Skeletal muscle satellite cell (primary cell): ENCODE results near the gene TP73.

ENCODE experiments used
- H3K27me3 ChIP-seq: 2 replicates; pipeline ENCODE4 v1.7.0; 2013; ENCODE audit warnings: low read length; ENCODE audit not compliant: control insufficient read depth, insufficient read depth
- H3K36me3 ChIP-seq: 2 replicates; pipeline ENCODE4 v1.7.0; 2013; ENCODE audit warnings: mild to moderate bottlenecking, control low read depth, low read length; ENCODE audit not compliant: insufficient read depth
- H3K4me1 ChIP-seq: 2 replicates; pipeline ENCODE4 v1.7.0; 2013; ENCODE audit warnings: low read length; ENCODE audit not compliant: control insufficient read depth, insufficient read depth
- H3K4me2 ChIP-seq: 2 replicates; pipeline ENCODE4 v1.7.0; 2013; ENCODE audit warnings: mild to moderate bottlenecking, low read length
- H3K4me3 ChIP-seq: 2 replicates; pipeline ENCODE4 v1.7.0; 2013; ENCODE audit warnings: low read length
- H3K9ac ChIP-seq: 2 replicates; pipeline ENCODE4 v1.7.0; 2013; ENCODE audit warnings: mild to moderate bottlenecking, low read depth, low read length, moderate library complexity
- H3K9me3 ChIP-seq: replicated peaks from 2 replicates; pipeline ENCODE4 v1.7.0; 2013; ENCODE audit warnings: mild to moderate bottlenecking, control low read depth, low read length

Gene TP73

DNA sequence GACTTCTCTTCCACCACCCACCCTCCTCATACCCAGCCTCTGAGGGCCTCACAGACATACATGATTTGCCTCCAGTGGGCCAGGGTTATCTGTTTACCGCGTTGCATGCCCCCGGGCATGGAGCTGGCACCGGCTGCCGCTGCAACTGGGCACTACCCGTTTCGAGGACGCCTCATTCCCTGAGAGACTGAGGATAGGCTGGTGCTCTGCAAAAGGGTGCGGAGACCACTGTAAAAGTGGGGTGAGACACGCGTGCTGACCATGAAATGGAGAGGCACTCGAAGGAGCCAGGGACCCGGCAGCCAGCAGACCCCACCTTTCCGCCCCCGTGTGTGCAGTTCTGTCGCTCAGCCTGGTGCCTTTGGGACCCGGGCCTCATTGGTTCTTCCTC is 20.6 kb downstream of the TP73 start:
- Histone ChIP-seq H3K9ac (no peak overlapping the region), H3K9me3 (no peaks in the 10 kb centered on the region), H3K4me3 (no peak overlapping the region), H3K4me1 (peaks cover 28% of the 10 kb centered on the region), H3K27me3 (peaks cover 17% of the 10 kb centered on the region), H3K4me2 (no peak overlapping the region), H3K36me3 (no peaks in the 10 kb centered on the region)

DNA sequence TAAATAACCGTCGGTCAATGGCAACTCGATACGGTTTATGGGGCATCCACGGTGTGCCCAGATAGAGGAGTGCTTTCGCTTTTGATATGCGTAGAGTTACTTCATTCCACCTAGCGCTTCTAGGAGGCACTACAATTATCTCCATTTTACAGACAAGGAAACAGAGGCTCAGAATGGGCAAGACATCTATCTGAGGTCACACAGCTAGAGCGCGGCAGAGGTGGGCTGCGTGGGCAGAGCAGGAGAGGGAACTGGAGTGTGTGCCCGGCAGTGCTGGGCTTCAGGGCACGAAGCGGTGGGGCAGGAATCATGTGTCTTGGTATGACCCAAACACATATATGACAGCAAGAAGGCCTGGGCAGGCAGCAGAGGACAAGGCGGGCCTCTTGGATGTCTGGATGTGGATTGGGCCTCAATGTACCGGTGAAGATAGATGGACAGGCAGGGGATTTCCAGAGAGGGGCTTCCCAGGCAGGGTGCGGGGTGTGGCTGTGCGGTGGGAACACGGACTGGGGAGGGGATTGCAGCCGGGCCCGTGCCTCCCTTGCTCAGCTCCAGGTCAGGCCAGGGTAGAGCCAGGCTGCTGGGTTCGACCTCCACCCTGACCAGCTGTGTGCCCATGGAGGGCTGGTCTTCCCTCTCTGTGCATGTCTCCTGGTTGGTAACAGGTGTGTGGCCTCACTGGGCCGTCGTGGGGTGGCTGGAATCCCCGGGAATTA is 21.2 kb downstream of the TP73 start:
- H3K36me3 ChIP-seq, result no peaks in the 10 kb centered on the region
- H3K27me3 ChIP-seq, result peaks cover 17% of the 10 kb centered on the region
- H3K4me1 ChIP-seq, result peaks cover 26% of the 10 kb centered on the region
- no peak overlapping the region for H3K4me3 ChIP-seq
- H3K9ac ChIP-seq, result no peak overlapping the region
- no peaks in the 10 kb centered on the region for H3K9me3 ChIP-seq
- H3K4me2 ChIP-seq, result no peak overlapping the region

DNA sequence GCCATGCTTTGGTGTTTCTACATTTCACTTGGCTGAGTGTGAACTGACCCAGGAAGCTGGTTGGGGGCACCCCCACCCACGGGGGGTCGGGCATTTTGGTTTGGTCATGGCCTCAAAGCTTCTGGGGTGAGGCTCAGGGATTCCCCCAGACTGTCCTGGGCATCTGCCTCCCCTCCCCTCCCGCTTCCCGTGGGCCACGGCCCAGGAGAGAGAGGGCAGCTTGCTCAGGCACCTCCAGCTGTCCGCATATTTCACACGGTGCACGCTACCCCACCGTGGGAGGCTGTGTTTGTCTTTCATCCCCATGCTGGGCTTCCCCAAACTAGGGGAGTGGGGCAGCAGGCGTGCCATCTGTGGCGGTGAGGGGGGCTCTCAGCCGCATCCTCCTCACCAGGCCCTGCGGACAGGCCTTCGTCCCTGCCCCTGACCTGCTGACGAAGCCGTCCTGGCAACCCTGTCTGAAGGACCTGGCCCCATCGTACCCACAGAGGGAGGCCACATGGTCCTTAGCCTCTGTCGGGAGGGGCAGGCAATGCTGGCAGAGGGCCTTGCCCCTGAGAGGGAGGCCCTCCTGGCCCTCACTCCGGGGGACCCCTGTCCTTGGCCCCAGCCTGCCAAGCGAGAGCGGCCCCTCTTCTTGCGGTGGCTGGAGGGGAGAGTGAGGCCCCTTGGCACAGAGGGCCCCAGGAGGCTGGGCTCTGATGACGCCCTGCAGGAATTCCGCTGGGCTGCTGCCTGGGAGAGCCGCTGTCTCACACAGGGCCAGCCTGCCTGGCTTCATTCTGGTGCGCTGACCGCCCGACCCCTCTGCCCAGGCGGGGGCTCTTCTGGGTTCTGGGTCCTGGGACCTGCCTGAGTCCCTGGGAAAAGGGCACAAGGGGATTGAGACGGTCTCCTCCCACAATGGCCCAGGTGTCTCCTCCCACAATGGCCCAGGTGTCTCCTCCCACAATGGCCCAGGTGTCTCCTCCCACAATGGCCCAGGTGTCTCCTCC is 22.1 kb downstream of the TP73 start:
- Histone ChIP-seq H3K9me3 (no peaks in the 10 kb centered on the region), H3K9ac (no peak overlapping the region), H3K27me3 (peaks cover 17% of the 10 kb centered on the region), H3K4me1 (peaks cover 18% of the 10 kb centered on the region), H3K4me2 (no peak overlapping the region), H3K36me3 (no peaks in the 10 kb centered on the region), H3K4me3 (no peak overlapping the region)

DNA sequence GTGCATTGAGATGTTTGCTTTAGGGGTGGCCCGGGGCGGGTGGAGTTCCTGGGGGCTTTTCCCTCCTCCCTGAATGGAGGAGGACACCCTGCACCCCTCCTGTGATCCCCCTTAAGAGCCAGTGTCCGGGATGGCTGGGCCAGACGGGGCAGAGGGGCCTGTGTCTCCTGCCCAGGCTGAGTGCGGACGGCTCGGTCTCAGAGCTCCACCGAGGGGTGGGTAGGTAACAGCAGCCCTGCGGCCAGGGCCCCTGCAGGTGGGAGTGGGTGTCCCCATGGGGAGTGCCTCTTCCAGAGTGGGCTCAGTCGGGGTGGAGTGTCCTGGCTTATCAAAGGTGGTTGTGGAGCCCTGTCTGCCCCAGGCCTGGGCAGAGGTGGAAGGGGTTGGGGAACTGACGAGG is 23.1 kb downstream of the TP73 start:
- no peaks in the 10 kb centered on the region for H3K9me3 ChIP-seq
- no peaks in the 10 kb centered on the region for H3K36me3 ChIP-seq
- no peak overlapping the region for H3K4me2 ChIP-seq
- H3K9ac ChIP-seq, result no peak overlapping the region
- H3K27me3 ChIP-seq, result peaks cover 17% of the 10 kb centered on the region
- H3K4me3 ChIP-seq, result no peak overlapping the region
- H3K4me1 ChIP-seq, result peaks cover 18% of the 10 kb centered on the region

DNA sequence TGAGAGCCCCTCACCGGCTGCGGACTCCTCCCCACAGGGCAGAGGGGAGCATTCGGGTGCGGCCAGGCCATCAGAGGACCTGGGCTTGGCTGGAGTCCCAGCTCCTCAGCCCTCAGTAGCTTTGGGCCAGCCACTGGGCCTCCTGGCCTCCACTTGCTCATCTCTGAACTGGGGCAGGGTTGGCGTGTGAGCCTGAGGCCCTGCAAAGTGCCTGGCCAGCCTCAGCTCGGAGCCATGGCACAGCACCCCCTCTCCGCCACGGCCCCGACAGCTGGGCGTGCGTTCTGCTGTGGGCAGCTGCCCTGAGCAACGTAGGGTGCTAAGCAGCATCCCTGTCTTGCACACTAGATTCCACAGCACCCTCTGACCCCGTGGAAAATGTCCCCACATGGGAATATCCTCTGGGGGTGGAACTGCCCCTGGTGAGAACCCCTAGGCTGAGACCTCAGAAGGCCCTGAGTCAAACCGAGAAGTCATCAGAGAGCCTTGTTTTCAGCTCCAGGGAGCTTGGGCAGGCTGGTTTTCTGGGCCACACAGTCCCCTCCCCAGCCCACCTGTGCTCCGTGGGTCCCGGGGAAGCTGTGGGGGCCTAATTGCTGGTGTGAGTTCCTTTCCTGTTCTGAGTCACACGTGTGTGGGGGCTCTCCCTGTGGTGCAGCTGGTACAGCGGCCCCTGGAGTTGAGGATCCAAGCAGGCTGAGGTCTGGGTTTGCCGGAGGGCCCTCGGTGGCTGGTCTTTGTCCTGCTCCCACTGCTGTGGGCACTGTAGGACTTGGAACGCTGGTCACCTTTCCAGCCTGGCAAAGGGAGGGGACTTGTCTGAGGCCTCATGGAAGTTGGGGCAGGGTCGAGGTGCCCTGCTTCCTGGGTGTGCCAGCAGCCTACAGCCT is 24.5 kb downstream of the TP73 start:
- Histone ChIP-seq H3K36me3 (no peaks in the 10 kb centered on the region), H3K9ac (no peak overlapping the region), H3K4me2 (no peak overlapping the region), H3K4me1 (peaks cover 13% of the 10 kb centered on the region), H3K4me3 (no peak overlapping the region), H3K27me3 (peaks cover 17% of the 10 kb centered on the region), H3K9me3 (no peaks in the 10 kb centered on the region)

DNA sequence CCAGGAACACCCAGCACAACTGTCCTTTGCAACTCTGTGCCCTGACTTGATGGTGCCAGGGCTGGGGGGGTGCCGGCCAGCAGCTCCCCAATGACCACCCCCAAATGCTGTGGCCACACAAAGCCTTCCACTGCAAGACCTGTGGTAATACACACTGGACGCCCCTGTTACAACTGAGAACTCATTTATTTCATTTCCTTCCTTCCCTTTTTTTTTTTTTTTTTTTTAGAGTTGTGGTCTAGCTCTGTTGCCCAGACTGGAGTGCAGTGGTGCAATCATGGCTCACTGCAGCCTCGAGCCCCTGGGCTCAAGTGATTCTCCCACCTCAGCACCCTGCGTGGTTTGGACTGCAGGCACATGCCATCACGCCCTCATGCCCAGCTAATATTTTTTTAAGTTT is 25.2 kb downstream of the TP73 start:
- no peak overlapping the region for H3K4me2 ChIP-seq
- no peaks in the 10 kb centered on the region for H3K36me3 ChIP-seq
- no peak overlapping the region for H3K9ac ChIP-seq
- no peak overlapping the region for H3K4me3 ChIP-seq
- H3K4me1 ChIP-seq, result peaks cover 9% of the 10 kb centered on the region
- H3K9me3 ChIP-seq, result no peaks in the 10 kb centered on the region
- peaks cover 17% of the 10 kb centered on the region for H3K27me3 ChIP-seq

DNA sequence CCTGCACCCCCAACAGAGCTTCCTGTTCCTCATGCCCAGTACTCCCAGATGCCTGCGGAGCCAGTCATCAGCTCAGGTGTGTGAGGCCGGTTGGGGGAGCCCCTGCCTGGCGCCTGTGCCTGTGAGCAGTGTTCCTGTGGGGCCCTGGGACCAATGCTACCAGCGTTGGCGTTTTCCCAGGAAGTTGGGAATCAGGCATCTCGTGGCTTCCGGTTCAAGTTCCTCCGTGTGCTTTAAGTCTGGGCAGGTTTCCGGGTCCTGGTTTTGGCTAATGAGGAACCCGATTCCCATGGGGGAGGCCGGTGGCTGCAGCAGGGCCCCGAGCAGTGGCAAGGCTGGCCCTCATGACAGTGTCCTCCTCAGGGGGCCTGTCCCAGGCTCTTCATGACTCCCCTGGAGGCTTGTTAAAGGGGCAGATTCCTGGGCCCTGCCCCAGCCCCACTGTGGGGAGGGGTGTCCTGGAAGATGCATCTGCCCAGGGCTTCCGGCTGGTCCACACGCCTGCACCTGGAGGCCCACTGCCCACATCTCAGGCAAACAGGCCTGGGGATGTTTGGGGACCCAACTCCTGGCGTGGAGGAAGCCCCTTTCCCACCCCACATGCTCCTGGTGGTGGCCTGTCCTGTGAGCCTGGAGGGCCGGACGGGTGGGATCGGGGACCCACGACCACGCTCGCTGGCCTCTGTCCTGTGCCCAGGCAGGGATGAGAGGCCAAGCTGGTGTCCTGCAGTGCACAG is 26.2 kb downstream of the TP73 start:
- no peak overlapping the region for H3K4me3 ChIP-seq

DNA sequence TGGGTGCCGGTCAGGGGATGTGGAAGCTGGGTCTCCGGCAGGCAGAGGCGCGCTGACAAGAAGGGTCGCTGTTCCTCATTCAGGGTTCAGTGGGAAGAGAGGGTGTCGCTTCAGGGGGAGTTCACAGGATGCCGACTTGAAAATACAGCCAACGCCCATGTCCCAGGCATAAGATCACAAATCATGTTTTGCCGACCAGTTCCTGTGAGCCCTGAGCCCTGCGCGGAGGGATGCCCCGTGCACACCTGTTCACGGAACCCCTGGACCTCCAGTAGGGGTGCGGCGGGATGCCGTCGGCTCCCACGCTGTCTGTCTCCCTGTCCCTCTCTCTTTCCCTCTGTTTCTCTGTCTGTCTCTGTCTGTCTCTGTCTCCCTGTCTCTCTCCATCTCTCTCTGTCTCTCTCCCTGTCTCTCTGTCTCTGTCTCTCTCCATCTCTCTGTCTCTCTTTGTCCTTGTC is 26.8 kb downstream of the TP73 start:
- Histone ChIP-seq H3K27me3 (peaks cover 5% of the 10 kb centered on the region), H3K4me1 (peaks cover 5% of the 10 kb centered on the region), H3K4me2 (no peak overlapping the region), H3K9ac (no peak overlapping the region), H3K9me3 (no peaks in the 10 kb centered on the region), H3K36me3 (no peaks in the 10 kb centered on the region), H3K4me3 (no peak overlapping the region)

More for the DNA sequence above, 26.2 kb downstream of the TP73 start:
- peaks cover 9% of the 10 kb centered on the region for H3K4me1 ChIP-seq
- no peak overlapping the region for H3K9ac ChIP-seq
- H3K27me3 ChIP-seq, result peaks cover 11% of the 10 kb centered on the region
- H3K4me2 ChIP-seq, result no peak overlapping the region
- no peaks in the 10 kb centered on the region for H3K9me3 ChIP-seq
- H3K36me3 ChIP-seq, result no peaks in the 10 kb centered on the region

DNA sequence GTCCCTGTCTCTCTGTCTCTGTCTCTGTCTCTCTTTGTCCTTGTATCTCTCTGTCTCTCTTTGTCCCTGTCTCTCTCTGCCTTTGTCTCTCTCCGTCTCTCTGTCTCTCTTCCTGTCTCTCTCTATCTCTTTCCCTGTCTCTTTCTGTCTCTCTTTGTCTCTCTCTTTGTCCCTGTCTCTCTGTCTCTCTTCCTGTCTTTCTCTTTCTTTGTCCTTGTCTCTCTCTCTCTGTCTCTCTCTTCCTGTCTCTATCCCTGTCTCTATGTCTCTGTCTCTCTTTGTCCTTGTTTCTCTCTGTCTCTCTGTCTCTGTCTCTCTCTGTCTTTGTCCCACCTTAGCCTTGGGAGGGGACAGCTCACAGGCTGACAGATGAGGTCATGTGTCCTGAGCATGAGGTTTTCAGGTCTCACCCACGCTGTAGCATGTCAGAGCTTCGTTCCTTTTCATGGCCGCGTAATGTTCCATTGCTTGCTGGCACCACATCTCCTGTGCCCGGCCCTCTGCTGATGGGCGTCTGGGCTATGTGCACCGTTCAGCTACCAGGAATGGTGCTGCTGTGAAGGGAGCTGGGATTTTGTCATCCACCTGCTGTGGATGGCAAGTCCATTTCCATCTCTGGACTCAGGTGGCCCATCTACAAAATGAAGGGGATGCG is 27.6 kb downstream of the TP73 start:
- no peaks in the 10 kb centered on the region for H3K27me3 ChIP-seq
- no peaks in the 10 kb centered on the region for H3K4me1 ChIP-seq
- no peaks in the 10 kb centered on the region for H3K36me3 ChIP-seq
- no peak overlapping the region for H3K4me3 ChIP-seq
- H3K9me3 ChIP-seq, result no peaks in the 10 kb centered on the region
- no peak overlapping the region for H3K4me2 ChIP-seq
- H3K9ac ChIP-seq, result no peak overlapping the region

DNA sequence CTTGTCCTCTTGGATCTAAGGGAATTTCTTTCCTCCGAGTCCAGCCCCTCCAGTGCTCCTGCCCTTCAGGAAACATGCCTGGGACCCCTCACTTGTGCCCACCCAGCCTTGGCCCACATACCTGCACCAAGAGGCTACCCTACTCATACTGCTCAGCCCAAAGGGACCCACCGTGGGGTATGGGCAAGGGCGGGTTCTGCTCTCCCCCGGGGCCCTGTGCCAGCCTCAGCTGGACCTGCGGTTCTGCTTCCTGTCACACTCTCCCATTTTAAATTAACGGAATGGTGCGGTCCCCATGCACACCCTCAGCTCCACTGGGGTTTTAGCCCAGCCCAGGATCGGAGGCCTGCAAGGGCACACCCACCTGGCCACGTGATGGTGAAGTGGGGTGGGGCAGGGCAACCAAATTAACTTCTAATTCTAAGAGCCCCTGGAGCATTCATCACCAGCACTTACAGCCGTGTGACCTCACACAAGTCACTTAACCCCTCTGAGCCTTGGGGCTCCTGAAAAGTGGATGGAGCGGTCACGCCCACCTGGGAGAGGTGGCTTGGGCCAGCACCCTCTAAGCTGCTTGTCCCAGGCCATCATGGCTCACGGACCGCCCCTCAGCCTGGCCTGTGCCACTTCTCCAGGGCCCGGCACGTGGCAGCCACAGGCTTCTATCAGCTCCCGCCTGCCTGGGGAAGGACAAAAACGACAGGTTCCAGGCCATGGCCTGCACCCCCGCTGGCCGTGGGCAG is 28.3 kb downstream of the TP73 start:
- no peak overlapping the region for H3K4me2 ChIP-seq
- no peaks in the 10 kb centered on the region for H3K27me3 ChIP-seq
- H3K9me3 ChIP-seq, result no peaks in the 10 kb centered on the region
- no peaks in the 10 kb centered on the region for H3K4me1 ChIP-seq
- no peaks in the 10 kb centered on the region for H3K36me3 ChIP-seq
- no peak overlapping the region for H3K4me3 ChIP-seq
- no peak overlapping the region for H3K9ac ChIP-seq
